T-helper 1 cell (primary cell): ENCODE measurements around the gene RPUSD3.
A peak's percentile ranks its signal among the peaks of the same experiment; 100 is the strongest.
"Not testable (repeated sequence)": the region's sequence is repeated elsewhere in the genome, so short reads cannot be mapped to it uniquely, and the experiment has no call there.

Source experiments
- DNase-seq, 5 donors: peaks; one replicate each; pipeline ENCODE4 v3.0.0-alpha.2; 2012 to 2020

The RPUSD3 gene

GRCh38 chr3:9864200-9864927 is 20.6 kb upstream of the RPUSD3 start:
- no peak for DNase-seq

DNA sequence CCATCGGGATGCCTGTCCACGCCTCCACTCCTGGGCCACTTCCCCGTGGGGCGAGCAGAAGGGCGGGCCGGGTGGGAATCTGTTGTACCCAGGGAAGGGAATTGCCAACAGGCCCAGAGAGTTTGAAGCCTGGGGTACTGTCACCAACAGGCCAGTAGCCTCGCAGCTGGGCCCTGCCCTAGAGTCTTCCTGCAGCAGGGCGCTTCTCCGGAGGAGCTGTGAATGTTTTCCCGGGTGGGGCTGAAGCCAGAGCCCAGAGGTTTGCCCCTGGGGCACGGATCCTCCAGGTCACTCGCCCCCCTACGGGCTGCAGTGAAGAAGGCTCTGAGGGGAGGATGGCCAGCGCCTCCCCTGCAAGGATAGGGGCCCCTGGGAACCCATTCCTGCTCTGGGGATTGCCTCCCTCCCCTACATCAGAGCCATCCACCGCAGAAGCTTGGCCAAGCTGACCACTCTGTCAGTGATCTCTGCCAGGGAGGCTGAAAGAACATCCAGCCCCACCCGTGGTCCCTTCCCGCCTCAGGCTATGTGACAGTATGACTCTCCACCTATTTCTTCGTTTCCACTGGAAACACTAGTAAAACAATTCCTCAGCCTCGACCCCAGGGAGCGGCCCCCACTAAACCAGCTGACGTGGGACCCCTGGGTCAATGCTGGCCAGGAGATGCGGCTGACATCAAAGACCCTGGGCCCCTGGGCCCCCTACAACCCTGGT is 19.4 kb upstream of the RPUSD3 start:
- DNase-seq = no peak

DNA sequence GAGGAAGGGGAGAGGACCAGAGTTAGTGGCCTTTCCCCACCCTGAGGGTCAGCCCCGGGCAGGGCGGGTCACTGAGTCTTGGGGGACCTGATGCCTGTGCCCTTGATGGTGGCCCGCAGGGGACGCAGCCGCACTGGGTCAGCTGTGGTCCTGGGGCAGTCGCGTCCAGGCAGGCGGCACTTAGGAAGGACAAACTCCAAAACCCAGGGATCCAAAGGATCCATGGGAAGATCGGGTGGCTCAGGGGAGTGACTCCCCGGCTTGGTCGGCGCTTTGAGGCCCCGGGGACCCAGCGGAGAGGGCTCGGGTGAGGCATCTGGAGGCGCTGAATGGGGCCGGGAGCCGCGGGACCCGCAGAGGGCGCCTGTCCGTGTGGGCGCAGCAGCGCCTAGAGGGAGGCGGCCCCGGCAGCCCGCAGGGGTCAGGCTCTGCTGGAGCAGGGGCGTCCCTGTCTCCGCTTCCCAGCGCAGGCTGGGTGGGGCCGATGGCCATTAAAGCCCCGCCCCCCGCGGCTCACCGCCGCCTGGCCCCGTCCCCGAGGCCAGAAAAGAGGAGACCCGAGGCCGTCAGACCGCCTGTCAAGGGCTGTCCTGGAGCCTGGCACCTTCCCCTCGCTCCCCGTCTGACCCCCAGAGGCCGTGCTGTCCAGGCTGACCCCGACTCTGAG is 18.7 kb upstream of the RPUSD3 start:
- peak in 1 of 5 donors; percentile 15 for DNase-seq

DNA sequence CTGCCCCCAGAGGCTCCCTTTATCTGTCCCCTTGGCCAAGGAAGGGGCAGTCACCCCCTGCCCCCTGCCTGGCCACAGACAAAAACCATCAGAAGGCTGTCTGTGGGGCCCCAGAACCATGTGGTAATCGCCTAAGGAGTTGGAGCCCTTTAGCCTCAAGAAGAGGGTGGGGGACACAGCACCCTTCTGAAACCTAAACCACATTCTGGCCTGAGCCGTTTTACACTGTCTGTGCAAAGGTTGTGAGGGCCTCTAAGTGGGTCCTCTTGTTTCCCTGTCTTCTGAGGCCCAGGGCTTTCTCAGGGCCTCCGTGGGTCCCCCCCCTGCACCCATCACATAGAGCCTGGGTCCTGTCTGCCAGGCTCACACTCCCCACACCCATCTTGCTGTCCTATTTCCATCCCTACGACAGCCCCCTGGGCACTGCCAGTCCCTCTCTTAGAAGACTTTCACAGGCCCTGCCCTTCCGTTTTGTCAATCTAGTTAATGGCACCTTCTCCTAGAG is 17.9 kb upstream of the RPUSD3 start:
- no peak for DNase-seq

- no peak for DNase-seq
Observed at GRCh38 chr3:9861201-9861600, 17.4 kb upstream of the RPUSD3 start.

GRCh38 chr3:9859530-9860025 is 15.8 kb upstream of the RPUSD3 start:
- no peak for DNase-seq

GRCh38 chr3:9855594-9855993 is 11.8 kb upstream of the RPUSD3 start:
- DNase-seq = no peak

DNA sequence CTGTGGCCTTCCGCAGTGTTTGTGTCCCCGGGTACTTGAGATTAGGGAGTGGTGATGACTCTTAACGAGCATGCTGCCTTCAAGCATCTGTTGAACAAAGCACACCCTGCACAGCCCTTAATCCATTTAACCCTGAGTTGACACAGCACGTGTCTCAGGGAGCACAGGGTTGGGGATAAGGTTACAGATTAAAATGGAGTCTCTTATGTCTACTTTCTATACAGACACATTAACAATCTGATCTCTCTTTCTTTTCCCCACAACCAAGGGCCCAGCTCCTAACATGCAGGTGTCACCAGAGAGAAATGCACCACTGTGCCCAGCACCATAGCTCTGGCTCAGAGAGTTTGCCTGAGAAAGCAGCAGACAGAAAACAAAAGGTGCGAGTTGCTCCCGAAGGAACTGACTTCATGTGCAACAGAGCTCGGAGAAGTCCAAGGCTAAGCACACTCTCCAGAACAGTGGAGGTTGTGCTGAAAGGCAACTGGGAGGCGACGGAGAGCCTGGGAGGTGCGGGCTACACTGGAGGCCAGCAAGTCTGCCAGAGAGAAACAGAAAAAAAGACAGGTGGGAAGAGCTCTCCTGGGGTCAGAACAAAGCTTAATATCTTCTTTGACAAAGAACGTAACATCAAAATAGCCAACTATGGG is 10.6 kb upstream of the RPUSD3 start:
- not testable (repeated sequence) for DNase-seq

DNA sequence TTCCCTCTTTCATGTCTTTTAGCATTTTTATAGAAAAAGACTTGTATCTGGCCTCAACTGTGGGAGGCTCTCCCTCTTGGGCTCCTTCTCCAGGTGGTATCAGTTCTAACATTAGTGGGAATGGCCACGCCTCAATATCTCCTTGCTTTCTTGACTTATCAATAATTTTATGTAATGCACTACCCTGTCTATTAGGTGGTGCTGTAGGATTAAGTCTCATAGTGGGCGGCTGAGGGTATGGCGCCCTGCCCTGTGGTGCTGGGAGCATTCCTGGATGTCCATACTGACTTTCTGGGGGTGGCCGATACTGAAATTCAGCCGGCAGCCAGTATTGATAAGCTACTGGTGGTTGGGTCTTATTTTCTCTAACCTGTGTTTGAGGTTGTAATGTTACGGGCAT is 8.7 kb upstream of the RPUSD3 start:
- DNase-seq = no peak

DNA sequence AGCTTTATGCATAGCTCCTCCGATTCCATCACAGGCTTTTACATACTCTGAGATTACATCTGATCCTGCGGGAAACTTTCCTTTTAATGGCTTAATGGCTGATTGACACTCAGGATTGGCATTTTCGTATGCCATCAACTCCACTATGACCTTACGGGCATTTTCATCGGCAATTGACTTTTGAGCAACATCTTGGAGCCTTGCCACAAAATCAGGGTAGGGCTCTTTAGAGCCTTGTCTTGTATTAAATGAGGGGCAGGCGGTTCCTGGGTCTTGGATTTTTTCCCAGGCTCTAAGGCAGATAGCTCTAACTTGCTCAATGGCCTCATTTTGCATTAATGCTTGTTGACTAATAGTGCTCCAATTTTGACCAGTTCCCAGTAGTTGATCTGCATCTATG is 8.1 kb upstream of the RPUSD3 start:
- not testable (repeated sequence) for DNase-seq

- DNase-seq = not testable (repeated sequence)
Observed at GRCh38 chr3:9851383-9851782, 7.6 kb upstream of the RPUSD3 start.

DNA sequence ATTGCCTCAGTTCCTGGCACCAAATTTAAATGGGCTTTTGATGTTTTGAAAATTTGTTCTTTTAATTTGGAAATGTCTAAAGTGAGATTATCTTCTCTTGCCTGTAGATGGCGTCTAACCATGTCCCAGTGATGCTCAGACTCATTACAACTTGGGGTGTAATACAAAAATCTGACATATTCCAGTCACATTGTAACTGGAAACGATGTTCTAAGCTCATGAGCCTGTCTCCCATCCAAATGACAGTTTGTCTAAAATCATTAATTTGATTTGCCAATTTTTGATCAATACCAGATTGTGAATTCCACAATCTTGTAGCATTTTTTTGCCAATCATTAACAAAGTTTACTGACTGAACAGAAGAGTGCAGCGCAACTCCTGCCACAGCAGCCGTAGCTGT is 5.1 kb upstream of the RPUSD3 start:
- peak in 1 of 5 donors; percentile 24 for DNase-seq

GRCh38 chr3:9847870-9848269 is 4.1 kb upstream of the RPUSD3 start:
- DNase-seq = not testable (repeated sequence)

GRCh38 chr3:9846931-9847488 is 3.2 kb upstream of the RPUSD3 start:
- no peak for DNase-seq

- no peak for DNase-seq
Observed at GRCh38 chr3:9846231-9846630, 2.4 kb upstream of the RPUSD3 start.

DNA sequence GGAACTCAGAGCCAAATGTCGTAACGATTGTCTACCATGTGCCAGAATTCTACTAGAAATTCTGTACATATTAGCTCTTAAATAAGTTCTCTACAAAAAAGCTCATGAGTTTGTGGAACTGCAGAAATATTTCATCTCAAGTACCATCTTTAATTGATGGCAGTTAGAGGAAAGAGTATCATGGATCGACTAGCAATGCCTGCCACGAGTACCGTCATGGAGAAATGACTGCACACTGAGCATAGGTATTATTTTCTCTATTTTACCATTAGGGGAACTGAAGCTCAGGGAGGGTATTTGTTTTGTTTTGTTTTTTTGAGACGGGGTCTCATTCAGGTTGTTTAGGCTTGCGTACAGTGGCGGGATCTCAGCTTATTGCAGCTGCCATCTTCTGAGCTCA is 2.8 kb downstream of the RPUSD3 start:
- no peak for DNase-seq

GRCh38 chr3:9838856-9839255 is 5.0 kb downstream of the RPUSD3 start:
- DNase-seq = no peak

GRCh38 chr3:9837701-9838582 is 5.9 kb downstream of the RPUSD3 start:
- DNase-seq = no peak

DNA sequence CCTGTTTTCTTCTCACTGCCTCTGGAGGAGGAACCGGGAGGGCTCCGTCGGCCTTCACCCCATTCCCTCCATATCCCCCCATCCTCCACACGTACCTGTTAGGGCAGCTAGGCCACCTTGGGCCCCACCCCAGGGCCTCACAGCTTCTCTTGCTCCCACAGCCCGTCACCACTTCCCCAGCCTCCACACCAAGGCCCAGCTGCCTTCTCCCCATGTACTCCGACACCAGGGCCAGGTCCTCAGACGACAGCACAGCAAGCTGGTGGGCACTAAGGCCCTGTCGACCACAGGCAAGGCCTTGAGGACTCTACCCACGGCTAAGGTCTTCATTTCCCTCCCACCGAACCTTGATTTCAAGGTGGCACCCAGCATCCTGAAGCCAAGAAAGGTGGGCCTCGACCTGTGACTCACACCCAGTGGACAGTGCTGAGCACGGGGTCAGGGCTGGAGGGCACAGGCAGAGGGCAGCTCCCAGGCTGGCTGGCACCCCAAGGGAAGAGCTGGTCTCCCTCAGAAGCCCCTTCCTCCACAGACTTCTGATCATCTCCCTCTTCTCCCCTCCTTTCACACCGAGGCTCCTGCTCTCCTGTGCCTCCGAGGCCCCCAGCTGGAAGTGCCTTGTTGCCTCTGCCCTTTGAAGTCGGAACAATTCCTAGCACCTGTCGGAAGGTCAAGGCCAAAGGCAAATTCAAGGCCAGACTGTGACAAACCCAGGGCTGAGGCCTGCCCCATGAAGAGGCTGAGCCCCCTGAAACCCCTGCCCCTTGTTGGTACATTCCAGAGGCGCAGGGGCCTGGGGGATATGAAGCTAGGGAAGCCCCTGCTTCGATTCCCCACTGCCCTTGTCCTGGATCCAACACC is 9.1 kb downstream of the RPUSD3 start:
- DNase-seq = no peak

GRCh38 chr3:9833078-9833477 is 10.7 kb downstream of the RPUSD3 start:
- DNase-seq = no peak

GRCh38 chr3:9831253-9831652 is 12.6 kb downstream of the RPUSD3 start:
- DNase-seq = no peak
